Uterus (tissue), 4 donors: ENCODE data around the gene PICALM. TPM values are rescaled to one million over a fixed set of nuclear protein-coding genes. Genes with fewer than 3 reads are reported as not detected.

Source experiments
- DNase-seq, 2 donors: peaks; one replicate each; pipeline ENCODE4 v3.0.0-alpha.2; 2019 to 2020
- H3K27ac ChIP-seq, 2 donors: fragments of 200-600 bp; sonication (generic); 1 replicate in 1 of 2; 2 replicates in 1 of 2; pipeline ENCODE4 v1.5.1; 2016 to 2018
- H3K27me3 ChIP-seq, 2 donors: fragments of 200-600 bp; sonication (generic); one replicate each; pipeline ENCODE4 v1.5.1; 2018 to 2019; ENCODE audit warnings: control low read depth in 1 of 2
- H3K36me3 ChIP-seq, 2 donors: fragments of 200-600 bp; sonication (generic); one replicate each; pipeline ENCODE4 v1.5.1; 2019; ENCODE audit warnings: control low read depth in 1 of 2
- H3K4me1 ChIP-seq, 2 donors: fragments of 200-600 bp; sonication (generic); one replicate each; pipeline ENCODE4 v1.5.1; 2018 to 2019; ENCODE audit warnings: control low read depth in 1 of 2
- H3K4me3 ChIP-seq, 2 donors: fragments of 200-600 bp; sonication (generic); 1 replicate in 1 of 2; 2 replicates in 1 of 2; pipeline ENCODE4 v1.5.1; 2018 to 2019; ENCODE audit warnings: mild to moderate bottlenecking in 1 of 2
- H3K9me3 ChIP-seq, 2 donors: fragments of 200-600 bp; sonication (generic); one replicate each; pipeline ENCODE4 v1.5.1; 2019; ENCODE audit warnings: control low read depth in 1 of 2
- CTCF ChIP-seq, 4 experiments: fragments of 200-600 bp in 2 of 4; fragments of 450-650 bp in 2 of 4; sonication (generic) in 2 of 4; IDR thresholded peaks; one replicate each; pipeline ENCODE4 v1.5.1; 2016 to 2019; ENCODE audit warnings: antibody characterized with exemption in 4 of 4, mild to moderate bottlenecking in 2 of 4, moderate library complexity in 1 of 4
- POLR2A ChIP-seq, 2 donors: fragments of 450-650 bp; IDR thresholded peaks; one replicate each; pipeline ENCODE4 v1.6.1; 2016; ENCODE audit warnings: antibody characterized with exemption in 2 of 2, mild to moderate bottlenecking in 1 of 2, moderate library complexity in 1 of 2
- intact Hi-C: fragments of 100-400 bp; cut with DNase I; formaldehyde crosslinking; loops from one replicate; pipeline ENCODE4 v1.15.1; 2023; ENCODE audit warnings: low total_unique reads
- total RNA-seq, 4 donors: library from RNA; depleted of rRNA in 3 of 4; stranded (reverse); fragments of >200 nt in 3 of 4; gene quantifications; one replicate each; pipeline versions ENCODE4 v1.1.0 to v1.2.4, GENCODE V29; 2014 to 2023
- donor health status: DM: yes; HTN: yes; CAD: no.

The PICALM gene
- total RNA-seq, 4 donors from 2014 or later, result 198 to 402 (median 298) TPM

- no peak overlapping the region for H3K27ac ChIP-seq
- no peaks in the 10 kb centered on the region for H3K36me3 ChIP-seq
- no peak overlapping the region for H3K4me3 ChIP-seq
- TF ChIP-seq CTCF (IDR thresholded peaks at IDR 0.05) (no peak), POLR2A (IDR thresholded peaks at IDR 0.05) (no peak)
- H3K27me3 ChIP-seq, result no peaks in the 10 kb centered on the region
- DNase-seq, result no peak
- H3K4me1 ChIP-seq, result no peaks in the 10 kb centered on the region
- intact Hi-C loops, result no loop called here
- H3K9me3 ChIP-seq, result no peaks in the 10 kb centered on the region
Measured at GRCh38 chr11:86002431-86002830, 66.5 kb downstream of the PICALM start.

DNA sequence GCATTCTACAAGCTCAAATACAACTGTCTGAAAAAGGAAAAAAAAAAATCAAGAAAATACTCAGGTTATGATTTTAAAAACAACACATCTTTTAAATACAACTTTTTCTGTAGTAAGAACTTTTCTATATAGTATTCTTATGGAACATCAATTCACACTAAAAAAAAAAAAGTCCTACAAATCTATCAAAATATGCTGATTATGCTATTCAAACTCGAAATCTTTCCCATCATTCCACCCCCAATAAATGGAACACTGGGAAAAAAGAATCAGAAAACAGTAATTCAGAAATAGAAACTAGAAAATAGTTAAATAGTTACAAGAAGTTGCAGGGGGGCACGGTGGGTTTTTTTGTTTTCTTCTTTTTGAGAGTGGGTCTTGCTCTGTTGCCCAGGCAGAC, 77.4 kb downstream of the PICALM start:
- no peak for DNase-seq
- H3K4me1 ChIP-seq, result no peaks in the 10 kb centered on the region
- H3K27me3 ChIP-seq, result no peaks in the 10 kb centered on the region
- H3K4me3 ChIP-seq, result no peak overlapping the region
- intact Hi-C loops, result no loop called here
- TF ChIP-seq POLR2A (IDR thresholded peaks at IDR 0.05) (no peak), CTCF (IDR thresholded peaks at IDR 0.05) (no peak)
- H3K36me3 ChIP-seq, result no peaks in the 10 kb centered on the region
- no peak overlapping the region for H3K27ac ChIP-seq
- no peaks in the 10 kb centered on the region for H3K9me3 ChIP-seq

DNA sequence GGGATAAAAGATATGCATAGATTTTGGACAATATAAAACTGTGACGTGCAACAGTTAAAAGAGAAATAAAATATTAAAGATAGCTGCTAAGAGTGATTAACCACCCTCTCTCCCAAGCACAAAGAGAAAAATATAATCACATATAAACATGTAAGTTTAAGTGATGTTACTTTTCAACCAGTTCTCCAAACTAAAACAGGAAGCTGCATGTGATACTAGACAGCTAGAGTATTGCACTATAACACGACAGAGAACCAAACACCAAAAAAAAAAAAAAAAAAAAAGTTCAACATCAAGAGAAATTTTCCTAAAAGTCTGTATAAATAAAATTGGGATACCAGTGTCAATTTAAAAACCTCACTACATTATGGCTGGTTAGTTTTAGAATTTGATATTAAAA, 79.1 kb downstream of the PICALM start:
- H3K36me3 ChIP-seq, result no peaks in the 10 kb centered on the region
- no peaks in the 10 kb centered on the region for H3K4me1 ChIP-seq
- no peaks in the 10 kb centered on the region for H3K9me3 ChIP-seq
- H3K27ac ChIP-seq, result no peak overlapping the region
- DNase-seq, result no peak
- intact Hi-C loops, result no loop called here
- TF ChIP-seq POLR2A (IDR thresholded peaks at IDR 0.05) (no peak), CTCF (IDR thresholded peaks at IDR 0.05) (no peak)
- H3K4me3 ChIP-seq, result no peak overlapping the region
- no peaks in the 10 kb centered on the region for H3K27me3 ChIP-seq

GRCh38 chr11:85988780-85989179, 80.1 kb downstream of the PICALM start:
- Histone ChIP-seq H3K4me3 (no peak overlapping the region), H3K36me3 (no peaks in the 10 kb centered on the region), H3K27me3 (no peaks in the 10 kb centered on the region), H3K9me3 (no peaks in the 10 kb centered on the region), H3K4me1 (peaks cover 0 to 3% of the 10 kb centered on the region in 2 donors), H3K27ac (peak overlapping the region in 1 of 2 donors; percentile 8)
- intact Hi-C loops, result no loop called here
- DNase-seq, result no peak
- TF ChIP-seq POLR2A (IDR thresholded peaks at IDR 0.05) (no peak), CTCF (IDR thresholded peaks at IDR 0.05) (no peak)

DNA sequence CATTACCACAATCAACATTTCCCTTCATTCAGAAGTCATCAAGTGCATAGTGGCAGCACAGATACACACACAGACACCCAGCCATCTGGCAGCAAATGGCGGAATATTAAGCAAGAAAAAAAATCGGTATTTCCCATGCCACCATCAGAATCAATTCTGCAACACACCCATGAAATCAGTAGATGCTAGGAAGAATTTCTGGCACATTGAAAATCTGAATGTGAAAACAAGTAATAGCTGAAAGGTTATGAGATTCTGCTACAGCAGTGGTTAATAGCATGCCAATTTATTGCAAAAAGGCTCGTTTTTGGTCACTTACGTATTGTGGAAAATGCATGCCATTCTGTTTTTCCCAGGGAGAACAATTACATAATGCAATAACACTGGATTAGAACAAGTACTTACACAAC, 91.1 kb downstream of the PICALM start:
- no peak for DNase-seq
- Histone ChIP-seq H3K36me3 (no peaks in the 10 kb centered on the region), H3K4me1 (no peaks in the 10 kb centered on the region), H3K27me3 (no peaks in the 10 kb centered on the region), H3K27ac (no peak overlapping the region), H3K9me3 (no peaks in the 10 kb centered on the region), H3K4me3 (no peak overlapping the region)
- no peak for TF ChIP-seq POLR2A (IDR thresholded peaks at IDR 0.05)
- TF ChIP-seq CTCF (IDR thresholded peaks at IDR 0.05), result no peak
- intact Hi-C loops, result no loop called here
